Measurements from ENCODE around the gene C1QL4. TPM values are rescaled to one million over a fixed set of nuclear protein-coding genes. Genes with fewer than 3 reads are reported as not detected.

Gene C1QL4
- total and polyA plus RNA-seq, 9 of the 15 experiments (the other 6 are each of a cell fraction or from before 2014, with no cell fraction given) = 0.08 to 2.1 (median 0.31) TPM

- no peak for TF ChIP-seq PYGO2 (tag; IDR thresholded peaks at IDR 0.05)
- TF ChIP-seq ZNF740 (CRISPR knock-in tag; IDR thresholded peaks at IDR 0.05) = peak; percentile 66; the same call in 1 of the 2 replicates
- no peak for TF ChIP-seq ZNF740 (tag; IDR thresholded peaks at IDR 0.05)
- TF ChIP-seq LEF1 (IDR thresholded peaks at IDR 0.05) = no peak
- TF ChIP-seq MAZ (CRISPR knock-in tag; conservative IDR thresholded peaks at IDR 0.05 in 1 of 2, IDR thresholded peaks at IDR 0.05 in 1 of 2) = peak; percentile 31 to 60; a peak in 2 of 4 replicates
- no peak for TF ChIP-seq FOXO4 (CRISPR knock-in tag; IDR thresholded peaks at IDR 0.05)
- TF ChIP-seq RREB1 (CRISPR knock-in tag; IDR thresholded peaks at IDR 0.05) = 0 out of 2 replicates have a peak, but pooled peaks have one; percentile 75
- no peak for TF ChIP-seq ZBTB49 (CRISPR knock-in tag; IDR thresholded peaks at IDR 0.05; ENCODE audit: borderline replicate concordance)
- TF ChIP-seq ZFX (CRISPR knock-in tag; IDR thresholded peaks at IDR 0.05) = peak; percentile 69
- no peak for TF ChIP-seq SNIP1 (IDR thresholded peaks at IDR 0.05; ENCODE audit: low read depth)
- TF ChIP-seq HDAC1 (IDR thresholded peaks at IDR 0.05) = no peak; a peak in 1 of 4 replicates
- no peak for TF ChIP-seq ZNF75A (CRISPR knock-in tag; IDR thresholded peaks at IDR 0.05)
- TF ChIP-seq ZNF253 (CRISPR knock-in tag; conservative IDR thresholded peaks at IDR 0.05) = no peak
- 0 out of 2 replicates have a peak, but pooled peaks have one; percentile 39 for TF ChIP-seq ZNF175 (CRISPR knock-in tag; IDR thresholded peaks at IDR 0.05; ENCODE audit: low read depth)
Observed at GRCh38 chr12:49296836-49297694, 39.9 kb downstream of the C1QL4 start (continued).

Data from K562 (cell line).